DOHH2 (cell line): Measurements from ENCODE around the gene IL32.
A peak's percentile ranks its signal among the peaks of the same experiment; 100 is the strongest.

ENCODE experiments used
- H3F3A ChIP-seq: fragments of 200-600 bp; sonication (generic), shearing (Covaris generic); 2 replicates; pipeline ENCODE4 v1.6.0; 2016; ENCODE audit warnings: antibody characterized with exemption, mild to moderate bottlenecking; ENCODE audit not compliant: control insufficient read depth, insufficient read depth
- H3K27ac ChIP-seq: fragments of 200-600 bp; sonication (generic); 2 replicates; pipeline ENCODE4 v1.5.1; 2014; ENCODE audit warnings: low read depth, mild to moderate bottlenecking, low read length, moderate library complexity
- H3K27me3 ChIP-seq: fragments of 200-600 bp; sonication (generic); 2 replicates; pipeline ENCODE4 v1.6.1; 2014; ENCODE audit warnings: mild to moderate bottlenecking, low read length, mixed read lengths; ENCODE audit not compliant: control insufficient read depth
- H3K36me3 ChIP-seq: fragments of 200-600 bp; sonication (generic); 2 replicates; pipeline ENCODE4 v1.6.1; 2014; ENCODE audit warnings: mild to moderate bottlenecking, low read length, moderate library complexity, mixed read lengths; ENCODE audit not compliant: control insufficient read depth
- H3K4me1 ChIP-seq: fragments of 200-600 bp; sonication (generic); 2 replicates; pipeline ENCODE4 v1.6.1; 2014; ENCODE audit warnings: mild to moderate bottlenecking, low read length, mixed read lengths; ENCODE audit not compliant: control insufficient read depth
- H3K4me2 ChIP-seq: fragments of 200-600 bp; sonication (generic); 2 replicates; pipeline ENCODE4 v1.6.0; 2014; ENCODE audit warnings: mild to moderate bottlenecking, low read length, moderate library complexity
- H3K4me3 ChIP-seq: fragments of 200-600 bp; sonication (generic); 2 replicates; pipeline ENCODE4 v1.5.1; 2014; ENCODE audit warnings: mild to moderate bottlenecking, low read length, mixed read lengths
- H3K79me2 ChIP-seq: fragments of 200-600 bp; sonication (generic); 2 replicates; pipeline ENCODE4 v1.6.1; 2014; ENCODE audit warnings: mild to moderate bottlenecking, low read length, mixed read lengths; ENCODE audit not compliant: control insufficient read depth
- H3K9me2 ChIP-seq: fragments of 200-600 bp; sonication (generic); replicated peaks from 2 replicates; pipeline ENCODE4 v1.6.1; 2014; ENCODE audit warnings: mild to moderate bottlenecking, low read length, mixed read lengths; ENCODE audit not compliant: control insufficient read depth
- H3K9me3 ChIP-seq: fragments of 200-600 bp; sonication (generic); 2 replicates; pipeline ENCODE4 v1.6.1; 2014; ENCODE audit warnings: antibody characterized with exemption, low read length, mixed read lengths; ENCODE audit not compliant: control insufficient read depth, insufficient read depth
- H4K20me1 ChIP-seq: fragments of 200-600 bp; sonication (generic); 2 replicates; pipeline ENCODE4 v1.6.0; 2014; ENCODE audit warnings: low read depth, mild to moderate bottlenecking, antibody characterized with exemption, low read length, moderate library complexity; ENCODE audit not compliant: control insufficient read depth, insufficient read depth
- CTCF ChIP-seq: fragments of 200-600 bp; sonication (generic); IDR thresholded peaks from one replicate; pipeline ENCODE4 v1.5.1; 2014; ENCODE audit warnings: antibody characterized with exemption, mild to moderate bottlenecking, low read depth, low read length; ENCODE audit not compliant: poor library complexity, severe bottlenecking
- EZH2phosphoT487 ChIP-seq: fragments of 200-600 bp; sonication (generic); IDR thresholded peaks from 2 replicates; pipeline ENCODE4 v1.6.1; 2017; ENCODE audit warnings: borderline replicate concordance, mild to moderate bottlenecking, antibody characterized with exemption, low read length, moderate library complexity, mixed read lengths

IL32 gene

GRCh38 chr16:3059723-3060242 lies 5.7 kb upstream of the IL32 start:
- H3K27ac ChIP-seq = no peak overlapping the region
- no peaks in the 10 kb centered on the region for H3K9me2 ChIP-seq
- H3F3A ChIP-seq = 0 out of 2 replicates have a peak, but pooled peaks cover 3% of the 10 kb centered on the region
- H4K20me1 ChIP-seq = no peaks in the 10 kb centered on the region
- H3K4me2 ChIP-seq = peak overlapping the region; percentile 88
- peaks cover 37% of the 10 kb centered on the region for H3K4me1 ChIP-seq
- H3K4me3 ChIP-seq = peak overlapping the region; percentile 79
- H3K79me2 ChIP-seq = no peaks in the 10 kb centered on the region
- TF ChIP-seq EZH2phosphoT487 (no peak), CTCF (no peak)
- no peaks in the 10 kb centered on the region for H3K27me3 ChIP-seq
- H3K36me3 ChIP-seq = no peaks in the 10 kb centered on the region
- no peaks in the 10 kb centered on the region for H3K9me3 ChIP-seq

- Histone ChIP-seq H3K9me2 (no peaks in the 10 kb centered on the region), H3F3A (no peaks in the 10 kb centered on the region), H3K27me3 (no peaks in the 10 kb centered on the region), H3K27ac (no peak overlapping the region), H3K36me3 (no peaks in the 10 kb centered on the region), H3K9me3 (no peaks in the 10 kb centered on the region), H3K4me3 (no peak overlapping the region), H4K20me1 (no peaks in the 10 kb centered on the region), H3K4me1 (peaks cover 30% of the 10 kb centered on the region), H3K79me2 (no peaks in the 10 kb centered on the region), H3K4me2 (no peak overlapping the region)
- TF ChIP-seq CTCF (no peak), EZH2phosphoT487 (no peak)
These were observed 4.9 kb upstream of the IL32 start for GRCh38 chr16:3060339-3061127.

- Histone ChIP-seq H3F3A (no peaks in the 10 kb centered on the region), H3K27me3 (no peaks in the 10 kb centered on the region), H4K20me1 (no peaks in the 10 kb centered on the region), H3K27ac (no peak overlapping the region), H3K4me1 (peaks cover 11% of the 10 kb centered on the region), H3K79me2 (no peaks in the 10 kb centered on the region), H3K36me3 (no peaks in the 10 kb centered on the region), H3K9me3 (no peaks in the 10 kb centered on the region), H3K9me2 (no peaks in the 10 kb centered on the region), H3K4me3 (no peak overlapping the region), H3K4me2 (no peak overlapping the region)
- TF ChIP-seq EZH2phosphoT487 (no peak), CTCF (no peak)
These were observed 2.9 kb upstream of the IL32 start for GRCh38 chr16:3062553-3062952.
